ENCODE measurements around the gene CCDC102B.
"Not testable (repeated sequence)": the region's sequence is repeated elsewhere in the genome, so short reads cannot be mapped to it uniquely, and the experiment has no call there.

Gene CCDC102B

DNA sequence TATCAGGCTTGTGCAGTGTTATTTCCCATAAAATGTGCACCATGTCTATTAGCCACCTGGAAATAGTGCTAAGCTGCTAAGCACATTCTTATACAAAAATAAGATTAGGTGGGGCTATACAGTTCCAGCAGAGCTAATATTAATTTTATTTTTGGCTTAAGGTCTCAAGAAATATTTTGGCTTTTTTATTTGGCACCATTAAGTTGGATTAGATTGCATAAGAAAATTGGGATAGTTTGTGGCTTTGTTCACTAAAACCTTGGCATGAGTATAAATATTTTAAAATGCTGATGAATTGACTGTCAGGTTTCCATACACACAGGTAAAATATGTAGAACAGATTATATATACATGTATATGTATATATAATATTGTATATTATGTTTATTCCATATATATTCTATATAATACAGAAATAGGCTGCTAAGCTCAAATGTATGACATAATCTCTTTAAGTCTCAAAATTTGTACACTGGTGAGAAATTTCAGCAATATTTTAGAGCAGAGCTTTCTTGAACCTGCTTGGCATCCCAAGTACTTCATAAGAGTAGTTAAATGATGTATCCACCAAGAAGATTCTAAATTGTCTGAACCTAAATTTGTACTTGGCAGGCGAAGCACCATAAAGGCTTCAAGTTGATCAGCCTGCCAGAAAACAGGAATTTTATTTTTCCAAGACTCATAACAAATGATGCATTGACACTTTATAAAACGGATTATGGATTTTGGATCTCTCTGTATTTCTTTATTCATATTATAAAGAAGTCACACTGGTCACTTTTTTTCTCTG is 32.6 kb downstream of the CCDC102B start:
- no peak for DNase-seq (ENCODE audit: low read depth)

GRCh38 chr18:68833756-68834155 is 35.9 kb downstream of the CCDC102B start:
- no peak for DNase-seq (ENCODE audit: low read depth)

DNA sequence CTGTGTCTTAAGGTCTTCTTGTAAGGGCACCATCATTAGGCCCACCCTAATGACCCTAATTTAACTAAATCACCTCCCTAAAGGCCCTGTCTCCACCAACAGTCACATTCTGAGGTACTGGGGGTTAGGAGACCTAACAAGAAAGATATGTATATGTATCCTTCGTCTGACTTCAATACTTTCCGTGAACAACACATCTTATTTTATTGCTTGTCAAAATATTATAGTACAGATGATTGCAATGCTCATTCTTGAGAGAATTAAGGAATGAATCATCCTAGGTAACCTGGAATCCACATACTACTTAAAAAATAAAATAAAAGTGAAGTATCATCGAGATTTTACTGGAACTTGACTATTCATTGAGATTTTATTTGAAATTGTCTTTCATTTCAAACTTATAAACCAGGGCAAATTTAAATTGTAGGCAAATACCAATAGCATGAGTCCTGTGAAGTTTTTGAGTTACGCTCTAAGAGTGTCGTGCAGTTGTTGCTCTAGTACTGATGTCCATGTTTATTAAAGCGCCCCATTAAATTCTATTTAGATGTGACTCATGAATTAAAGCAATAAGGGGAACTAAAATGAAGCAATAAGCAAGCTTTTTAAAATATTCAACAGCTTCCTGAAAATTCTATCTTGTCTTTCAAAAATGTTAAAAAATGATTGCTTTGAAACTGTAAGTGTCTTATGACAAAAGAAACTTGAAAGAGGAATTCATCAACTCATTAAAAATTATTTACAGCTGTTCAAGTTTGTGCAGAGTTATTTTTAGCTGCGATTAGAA is 40.0 kb downstream of the CCDC102B start:
- DNase-seq (ENCODE audit: low read depth): no peak

GRCh38 chr18:68839701-68840100 is 41.8 kb downstream of the CCDC102B start:
- DNase-seq (ENCODE audit: low read depth): no peak

GRCh38 chr18:68840554-68841263 is 42.8 kb downstream of the CCDC102B start:
- DNase-seq (ENCODE audit: low read depth): no peak

DNA sequence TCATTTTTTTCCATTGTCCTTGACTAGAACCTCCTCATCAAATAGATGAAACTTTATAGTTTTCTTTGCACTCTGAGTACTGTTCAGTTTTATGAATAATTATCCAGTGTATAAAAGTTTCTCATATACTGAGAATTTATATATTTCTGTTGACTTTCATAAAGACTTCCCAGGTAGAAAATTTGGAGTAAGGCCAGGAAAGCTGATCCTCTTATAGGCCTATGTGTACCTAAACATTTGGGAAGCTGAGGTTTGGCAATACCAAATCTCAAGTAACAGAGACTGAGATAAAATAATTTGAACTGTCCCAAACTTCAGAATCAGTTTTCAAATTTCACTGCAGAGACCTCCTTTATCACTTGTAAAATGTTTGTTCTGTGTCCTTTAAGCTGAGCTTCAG is 43.4 kb downstream of the CCDC102B start:
- no peak for DNase-seq (ENCODE audit: low read depth)

DNA sequence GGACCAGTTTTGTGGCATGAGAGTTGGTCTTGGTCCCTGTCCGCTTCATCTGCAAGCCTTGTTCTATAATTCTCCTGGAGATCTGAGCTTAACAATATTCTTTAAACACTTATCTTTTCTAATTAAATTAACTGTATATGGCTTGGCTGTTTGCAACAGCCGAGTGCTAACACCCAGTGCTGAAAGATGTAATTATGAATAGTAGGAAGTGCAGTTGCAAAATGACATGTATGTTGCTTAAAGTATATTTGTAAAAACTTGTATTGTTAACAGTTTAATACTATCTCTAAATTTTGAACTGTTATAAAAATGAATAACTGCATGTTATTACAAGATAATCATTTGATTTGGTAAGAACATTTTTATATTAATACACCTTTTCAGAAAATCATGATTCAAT is 45.1 kb downstream of the CCDC102B start:
- DNase-seq (ENCODE audit: low read depth): no peak

DNA sequence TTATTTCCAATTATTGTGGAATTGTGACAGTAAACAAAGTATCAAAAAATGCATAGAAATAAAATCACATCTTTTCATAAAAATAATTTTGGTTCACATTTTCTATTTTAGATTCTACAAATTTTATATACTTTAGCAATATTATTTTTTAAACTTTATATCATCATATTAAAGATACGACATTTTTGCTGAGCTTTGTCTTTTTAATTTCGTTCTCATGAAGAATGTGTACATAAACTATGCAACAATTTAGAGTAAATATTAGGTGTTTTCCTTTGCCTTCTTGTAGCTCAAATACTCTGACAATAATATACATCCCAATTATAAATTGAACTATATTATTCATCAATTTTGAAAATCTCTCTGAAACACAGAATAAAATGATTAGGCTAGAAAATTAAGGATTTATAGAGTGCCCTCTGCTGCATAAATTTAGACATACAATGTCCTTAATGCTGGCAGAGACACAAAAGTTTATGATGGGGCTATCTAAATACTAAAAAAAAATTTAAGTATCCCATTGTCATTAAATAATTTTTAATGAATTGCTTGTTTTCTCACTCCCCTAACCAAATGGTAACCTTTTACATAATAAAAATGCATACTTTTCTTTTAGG is 45.7 kb downstream of the CCDC102B start:
- DNase-seq (ENCODE audit: low read depth): no peak

DNA sequence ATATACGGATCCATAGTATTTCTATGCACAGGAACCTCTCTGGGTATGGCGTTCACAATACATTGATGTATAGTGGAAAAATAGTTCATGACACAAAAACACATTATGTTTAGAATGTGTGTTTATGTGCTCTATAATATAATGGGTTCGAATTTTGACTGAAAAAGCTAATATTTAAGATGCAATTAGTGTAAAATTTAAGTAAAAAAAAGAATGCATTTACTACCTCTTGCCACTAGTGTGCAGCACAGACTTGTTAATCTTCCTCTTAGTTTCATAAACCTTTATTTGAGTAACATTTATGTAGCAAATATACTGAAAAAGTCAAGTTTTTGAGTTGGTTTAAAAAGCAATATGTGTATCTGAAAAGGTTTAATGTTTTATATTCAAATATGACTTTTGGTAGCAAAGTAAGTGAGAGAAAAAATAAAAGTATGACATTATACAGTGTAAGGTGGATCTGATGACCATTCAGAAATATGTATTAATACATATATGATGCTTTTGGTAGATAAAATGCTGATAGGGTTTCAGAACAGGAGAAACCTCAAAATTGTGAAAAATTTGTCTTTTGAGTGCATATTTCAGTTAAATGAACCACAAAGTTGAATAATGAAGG is 49.4 kb downstream of the CCDC102B start:
- DNase-seq (ENCODE audit: low read depth): no peak

- no peak for DNase-seq (ENCODE audit: low read depth)
Measured at GRCh38 chr18:68848242-68848641, 50.4 kb downstream of the CCDC102B start.

- DNase-seq (ENCODE audit: low read depth): no peak
Measured at GRCh38 chr18:68854786-68855391, 57.0 kb downstream of the CCDC102B start.

DNA sequence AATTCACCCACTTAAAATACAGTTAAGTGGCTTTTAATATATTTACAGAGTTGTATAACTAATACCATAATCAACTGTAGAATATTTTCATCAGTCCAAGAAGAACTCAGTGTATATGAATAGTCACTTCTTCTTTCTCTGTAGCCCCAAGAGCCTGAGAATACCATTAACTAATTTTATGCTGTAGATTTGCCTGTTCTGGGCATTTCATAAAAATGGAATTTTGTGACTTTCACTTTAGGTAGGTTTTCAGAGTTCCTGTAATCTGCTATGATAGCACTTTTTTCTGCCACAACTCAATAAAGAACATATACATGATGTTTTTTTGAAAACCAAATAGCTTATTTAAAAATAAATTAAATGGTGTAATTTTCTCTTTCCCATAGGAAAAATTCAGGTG is 57.6 kb downstream of the CCDC102B start:
- no peak for DNase-seq (ENCODE audit: low read depth)

- no peak for DNase-seq (ENCODE audit: low read depth)
Measured at GRCh38 chr18:68861365-68861764, 63.5 kb downstream of the CCDC102B start.

GRCh38 chr18:68865021-68865420 is 67.1 kb downstream of the CCDC102B start:
- no peak for DNase-seq (ENCODE audit: low read depth)

DNA sequence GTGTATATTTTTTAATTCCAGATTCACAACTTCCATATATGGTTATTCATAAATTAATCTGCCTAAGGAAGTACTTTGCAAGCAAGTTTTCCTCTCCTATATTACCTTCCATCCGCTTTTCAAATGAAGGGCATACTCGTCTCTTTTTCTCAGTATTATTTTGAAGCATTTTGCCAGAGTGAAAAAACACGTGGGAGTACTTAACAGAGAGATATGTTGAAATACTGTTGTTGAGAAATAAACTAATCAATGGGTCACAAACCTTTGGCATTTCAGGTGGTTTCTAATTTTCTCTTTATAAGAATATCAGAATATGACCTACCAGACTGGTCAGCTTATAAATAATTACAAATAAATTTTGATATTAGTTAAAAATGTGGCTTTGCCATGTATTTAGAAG is 67.6 kb downstream of the CCDC102B start:
- no peak for DNase-seq (ENCODE audit: low read depth)

DNA sequence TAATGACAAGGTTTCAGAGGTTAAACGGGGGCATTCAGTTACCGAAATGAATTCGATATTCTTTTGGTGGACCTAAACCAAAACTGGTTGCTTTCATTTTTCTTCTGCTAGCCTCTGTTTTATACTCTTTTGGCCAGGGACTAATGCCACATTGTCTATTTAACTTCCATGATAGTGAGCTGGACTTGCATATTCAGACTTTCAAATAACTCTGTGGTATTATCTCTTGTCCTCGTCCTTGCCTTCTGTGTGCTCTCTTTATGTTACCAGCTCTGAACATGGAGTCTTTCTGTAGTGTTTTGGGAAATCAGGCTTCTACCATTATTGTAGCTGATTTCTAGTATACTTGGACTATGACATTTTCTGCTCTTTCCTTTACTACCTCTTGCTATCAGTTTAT is 75.1 kb downstream of the CCDC102B start:
- DNase-seq (ENCODE audit: low read depth): no peak

DNA sequence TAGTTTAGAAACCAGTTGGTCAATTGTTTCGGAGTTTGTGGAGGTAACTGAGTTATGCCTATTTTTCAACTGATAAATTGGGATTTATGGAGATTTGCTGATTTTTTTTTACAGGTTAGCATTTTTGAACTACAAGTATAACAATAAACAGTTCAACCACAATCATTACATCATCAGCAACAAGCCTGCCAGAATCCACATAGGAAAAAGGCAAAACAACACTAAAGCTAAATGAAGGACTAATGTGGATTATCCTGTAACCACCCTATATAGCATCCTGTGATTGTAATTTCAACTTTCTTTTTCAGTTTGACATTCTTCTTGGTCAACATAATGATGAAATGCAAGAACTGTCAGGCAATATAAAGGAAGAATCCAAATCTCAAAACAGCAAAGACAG is 76.5 kb downstream of the CCDC102B start:
- no peak for DNase-seq (ENCODE audit: low read depth)

GRCh38 chr18:68879947-68880346 is 82.1 kb downstream of the CCDC102B start:
- DNase-seq (ENCODE audit: low read depth): not testable (repeated sequence)

DNA sequence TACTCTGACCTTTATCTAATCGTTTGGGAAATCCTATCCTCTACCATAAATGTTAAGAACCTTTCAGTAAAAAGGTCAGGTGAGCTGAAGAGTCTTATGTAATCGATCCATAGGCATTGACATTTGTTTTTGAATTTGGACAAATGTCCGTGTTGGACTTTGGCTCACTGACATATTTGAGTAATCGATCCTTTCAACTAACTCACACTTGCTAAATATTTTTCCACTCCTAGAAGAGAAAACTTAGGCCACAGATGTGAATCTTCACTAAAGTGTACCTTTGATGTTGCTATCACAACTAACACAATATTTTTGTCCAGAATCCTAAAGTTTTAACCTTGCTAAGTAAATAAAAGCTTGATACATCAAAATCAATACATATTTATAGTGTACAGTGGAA is 89.5 kb downstream of the CCDC102B start:
- no peak for DNase-seq (ENCODE audit: low read depth)

GRCh38 chr18:68893354-68893753 is 95.5 kb downstream of the CCDC102B start:
- DNase-seq (ENCODE audit: low read depth): no peak

DNA sequence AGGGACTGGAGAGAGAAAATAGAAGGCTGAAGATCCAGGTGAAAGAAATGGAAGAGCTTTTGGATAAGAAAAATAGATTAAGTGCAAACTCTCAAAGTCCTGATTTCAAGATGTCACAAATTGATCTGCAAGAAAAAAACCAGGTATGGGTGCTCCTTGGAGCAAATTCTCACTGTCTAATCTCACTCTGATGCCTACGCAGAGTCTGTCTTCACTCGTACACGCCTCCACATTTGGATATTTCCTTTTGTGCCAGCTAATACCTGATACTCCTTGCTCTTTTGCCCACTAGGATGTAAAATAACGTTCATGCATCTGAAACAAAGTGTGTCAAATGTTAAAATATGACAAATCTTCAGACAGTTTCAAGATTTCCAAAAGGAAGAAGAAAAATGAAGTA is 99.4 kb downstream of the CCDC102B start:
- DNase-seq (ENCODE audit: low read depth): no peak

- DNase-seq (ENCODE audit: low read depth): no peak
Measured at GRCh38 chr18:68909579-68909978, 111.7 kb downstream of the CCDC102B start.

Measured in stimulated activated CD4-positive, alpha-beta T cell treated with anti-CD3 and anti-CD28 coated beads, Interleukin-2, amount 100 ng/mL, for 4 hours (primary cell).